Neural cell (in vitro differentiated cells): ENCODE data around the gene GUCY2F.

Experiments used
- EP300 ChIP-seq: fragments of 450-650 bp; conservative IDR thresholded peaks from 2 replicates; pipeline ENCODE4 v1.6.1; 2014; ENCODE audit warnings: antibody characterized with exemption, mild to moderate bottlenecking, moderate library complexity; ENCODE audit not compliant: poor library complexity, severe bottlenecking
- EZH2 ChIP-seq: fragments of 200-600, 300-800 bp; shearing (Covaris generic), sonication (generic); IDR thresholded peaks from 2 replicates; pipeline ENCODE4 v1.6.1; 2014; ENCODE audit warnings: antibody characterized with exemption, low read length, borderline replicate concordance, mild to moderate bottlenecking; ENCODE audit not compliant: insufficient read depth, poor library complexity, severe bottlenecking
- MXI1 ChIP-seq: fragments of 450-650 bp; conservative IDR thresholded peaks from 2 replicates; pipeline ENCODE4 v1.6.1; 2014; ENCODE audit warnings: antibody characterized with exemption, mild to moderate bottlenecking; ENCODE audit not compliant: poor library complexity, severe bottlenecking
- POLR2AphosphoS5 ChIP-seq: IDR thresholded peaks from 2 replicates; pipeline ENCODE4 v1.6.1; 2012
- TAF1 ChIP-seq: IDR thresholded peaks from 2 replicates; pipeline ENCODE4 v1.6.1; 2012; ENCODE audit warnings: low read depth
- TF ChIP-seq, protein P1 (sequence below): fragments of 450-650 bp; IDR thresholded peaks from 2 replicates; pipeline ENCODE4 v1.5.1; 2014; ENCODE audit warnings: antibody characterized with exemption, mild to moderate bottlenecking, moderate library complexity; ENCODE audit not compliant: poor library complexity, severe bottlenecking

DNA sequence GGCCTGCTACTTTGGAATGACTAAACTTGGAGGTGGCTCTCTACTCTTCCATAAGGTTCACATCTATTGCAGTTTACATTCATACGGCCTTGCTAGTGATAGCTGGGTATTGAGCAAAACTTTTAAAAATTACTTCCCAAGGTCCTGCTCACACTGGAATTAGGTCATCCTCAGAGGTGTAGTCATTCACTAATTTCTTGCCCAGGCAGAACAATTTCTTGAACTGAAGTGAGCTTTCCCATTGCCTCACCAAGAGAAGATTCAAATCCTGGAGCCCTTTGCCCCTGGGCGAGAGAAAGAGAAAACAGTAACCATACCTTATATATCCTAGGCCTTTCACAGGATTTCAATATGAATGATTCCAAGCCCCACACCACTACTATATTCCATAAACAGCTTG is 109.2 kb downstream of the GUCY2F start:
- TF ChIP-seq, protein P1, sequence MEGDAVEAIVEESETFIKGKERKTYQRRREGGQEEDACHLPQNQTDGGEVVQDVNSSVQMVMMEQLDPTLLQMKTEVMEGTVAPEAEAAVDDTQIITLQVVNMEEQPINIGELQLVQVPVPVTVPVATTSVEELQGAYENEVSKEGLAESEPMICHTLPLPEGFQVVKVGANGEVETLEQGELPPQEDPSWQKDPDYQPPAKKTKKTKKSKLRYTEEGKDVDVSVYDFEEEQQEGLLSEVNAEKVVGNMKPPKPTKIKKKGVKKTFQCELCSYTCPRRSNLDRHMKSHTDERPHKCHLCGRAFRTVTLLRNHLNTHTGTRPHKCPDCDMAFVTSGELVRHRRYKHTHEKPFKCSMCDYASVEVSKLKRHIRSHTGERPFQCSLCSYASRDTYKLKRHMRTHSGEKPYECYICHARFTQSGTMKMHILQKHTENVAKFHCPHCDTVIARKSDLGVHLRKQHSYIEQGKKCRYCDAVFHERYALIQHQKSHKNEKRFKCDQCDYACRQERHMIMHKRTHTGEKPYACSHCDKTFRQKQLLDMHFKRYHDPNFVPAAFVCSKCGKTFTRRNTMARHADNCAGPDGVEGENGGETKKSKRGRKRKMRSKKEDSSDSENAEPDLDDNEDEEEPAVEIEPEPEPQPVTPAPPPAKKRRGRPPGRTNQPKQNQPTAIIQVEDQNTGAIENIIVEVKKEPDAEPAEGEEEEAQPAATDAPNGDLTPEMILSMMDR, result no peak
- TF ChIP-seq TAF1 (no peak), EZH2 (no peak), EP300 (no peak), MXI1 (no peak), POLR2AphosphoS5 (no peak)
